Stimulated activated CD8-positive, alpha-beta memory T cell treated with anti-CD3 and anti-CD28 coated beads, Interleukin-15, amount 100 ng/mL, for 48 hours (primary cell): ENCODE results near the gene GPX4.

Experiments used
- DNase-seq, 2 donors: peaks; one replicate each; pipeline ENCODE4 v3.0.0-alpha.2; 2020; ENCODE audit warnings: low read depth in 2 of 2

Gene GPX4

DNA sequence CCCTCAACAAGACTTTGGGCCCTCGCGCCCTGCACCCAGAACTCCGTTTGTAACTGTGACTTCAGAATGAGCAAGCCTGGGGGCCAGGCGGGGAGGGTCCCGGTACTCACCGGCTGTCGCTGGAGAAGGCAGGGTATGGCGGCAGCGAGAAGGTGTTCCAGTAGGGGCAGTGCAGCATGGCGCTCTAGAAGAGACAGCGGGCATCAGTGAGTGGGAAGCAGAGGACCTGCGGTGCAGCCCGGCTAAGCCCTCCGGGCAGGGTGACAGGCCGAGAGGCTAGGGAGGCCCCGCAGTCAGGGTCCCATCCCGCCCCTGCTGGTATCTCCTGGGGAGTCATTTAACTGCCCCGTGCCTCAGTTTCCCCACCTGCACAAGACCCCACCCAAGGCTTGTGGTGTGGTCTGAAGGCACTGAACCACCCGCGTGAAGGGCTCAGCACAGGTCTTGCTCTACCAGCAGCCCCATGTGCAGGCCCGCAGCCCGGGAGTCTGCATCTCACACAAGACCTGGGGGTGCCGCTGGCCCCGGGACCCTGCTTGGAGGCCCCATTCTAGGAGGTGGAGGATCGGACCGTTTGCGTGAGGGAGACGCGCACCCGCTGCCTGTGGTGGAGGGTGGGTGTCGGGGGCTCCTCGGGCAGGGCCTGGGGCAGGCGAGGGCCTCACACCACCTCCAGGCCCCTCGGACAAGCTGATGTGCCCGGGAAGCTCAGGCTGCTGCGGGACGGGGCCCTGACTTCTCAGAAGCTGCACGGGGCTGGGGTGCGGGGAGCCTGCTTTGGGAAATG, 45.7 kb downstream of the GPX4 start:
- no peak for DNase-seq

DNA sequence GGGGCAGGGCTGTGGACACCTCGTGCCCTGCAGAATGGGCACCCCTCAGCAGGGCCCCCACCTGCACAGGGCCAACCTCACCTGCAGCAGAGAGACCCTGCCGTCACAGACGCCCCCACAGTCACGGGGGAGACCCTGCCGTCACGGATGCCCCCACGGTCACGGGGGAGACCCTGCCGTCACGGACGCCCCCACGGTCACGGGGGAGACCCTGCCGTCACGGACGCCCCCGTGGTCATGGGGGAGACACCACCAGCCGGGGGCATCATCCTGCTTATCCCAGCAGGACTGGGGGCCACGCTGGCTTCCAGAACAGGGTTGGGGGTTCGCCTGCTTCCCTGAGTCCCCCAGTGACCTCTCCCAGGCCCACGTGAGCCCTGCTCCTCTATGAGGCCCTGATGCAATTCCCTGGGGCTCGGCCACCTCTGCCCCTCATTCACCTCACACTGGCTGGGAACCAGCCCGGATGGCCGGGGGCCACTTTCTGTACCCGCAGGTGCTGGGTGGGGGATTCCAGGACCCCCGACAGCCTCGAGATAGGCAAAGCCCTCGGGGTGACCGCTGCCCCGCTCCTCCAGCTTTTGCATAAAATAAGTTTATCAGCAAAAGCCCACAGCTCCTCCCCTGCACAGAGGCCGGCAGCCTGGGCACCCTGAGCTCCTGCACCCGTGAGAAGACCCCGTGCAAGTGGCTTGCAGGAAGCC, 46.7 kb downstream of the GPX4 start:
- no peak for DNase-seq

DNA sequence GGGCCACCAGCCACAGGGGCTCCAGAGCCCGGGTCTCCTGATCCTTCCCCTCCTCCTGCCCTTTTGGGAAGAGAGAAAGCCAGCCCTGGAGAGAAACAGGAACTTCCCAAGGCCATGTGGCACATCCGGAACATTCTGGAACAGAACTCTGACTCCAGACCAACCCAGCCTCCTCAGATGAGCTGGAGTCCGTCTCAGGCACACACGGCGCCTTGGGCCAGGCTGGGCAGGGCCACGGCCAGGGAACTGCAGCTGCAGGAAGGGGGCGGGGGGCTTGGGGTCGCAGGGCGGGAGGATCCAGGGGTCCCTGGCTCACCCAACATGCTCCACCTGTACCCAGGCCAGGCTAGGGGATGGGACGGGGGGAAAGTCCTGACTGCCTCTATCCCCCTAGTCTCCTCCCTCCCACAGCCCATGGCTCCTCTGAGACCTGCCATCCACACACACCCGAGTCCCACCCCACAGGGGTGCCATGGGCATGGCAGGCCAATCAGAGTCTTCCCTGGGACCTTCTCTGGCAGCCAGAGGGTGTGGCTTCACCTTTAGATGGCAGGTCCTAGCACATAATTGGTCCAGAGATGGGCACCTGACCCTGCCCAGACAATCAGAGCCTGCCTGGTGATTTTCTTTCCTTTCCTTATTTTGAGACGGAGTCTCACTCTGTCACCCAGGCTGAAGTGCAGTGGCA, 47.4 kb downstream of the GPX4 start:
- no peak for DNase-seq

DNA sequence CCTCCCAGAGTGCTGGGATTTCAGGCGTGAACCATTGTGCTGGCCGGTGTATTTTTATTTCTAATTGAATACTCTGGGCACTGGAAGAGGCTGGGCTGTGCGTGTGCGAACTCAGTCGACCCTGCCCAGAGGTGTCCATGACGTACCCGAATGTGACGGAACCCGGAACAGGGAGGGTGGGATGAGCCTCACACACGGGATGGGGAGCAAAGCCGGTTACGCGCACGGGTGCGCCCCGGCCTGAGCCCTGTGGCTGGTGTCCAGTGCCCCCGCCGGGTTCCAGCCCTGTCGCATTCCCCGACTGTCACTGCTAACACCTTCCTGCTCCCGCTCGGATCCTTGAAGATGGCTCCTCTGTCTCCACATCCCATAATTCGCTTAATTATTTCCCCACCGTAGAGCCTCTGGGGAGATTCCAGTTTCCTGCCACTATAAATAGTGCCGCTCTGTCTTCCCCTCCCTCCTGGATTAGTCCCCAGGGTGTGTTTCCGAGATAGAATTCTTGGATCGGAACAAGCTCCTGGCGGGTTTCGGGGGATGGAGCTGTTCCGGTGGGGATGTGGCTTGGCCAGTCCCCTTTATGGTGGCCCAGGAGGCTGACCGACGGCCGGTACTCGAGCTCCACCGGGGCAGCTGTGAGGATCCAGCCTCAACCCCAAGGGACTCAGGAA, 48.3 kb downstream of the GPX4 start:
- DNase-seq: no peak

- DNase-seq: no peak
These were observed 50.3 kb downstream of the GPX4 start for GRCh38 chr19:1153891-1154730.

GRCh38 chr19:1154731-1155351, 51.0 kb downstream of the GPX4 start:
- no peak for DNase-seq

DNA sequence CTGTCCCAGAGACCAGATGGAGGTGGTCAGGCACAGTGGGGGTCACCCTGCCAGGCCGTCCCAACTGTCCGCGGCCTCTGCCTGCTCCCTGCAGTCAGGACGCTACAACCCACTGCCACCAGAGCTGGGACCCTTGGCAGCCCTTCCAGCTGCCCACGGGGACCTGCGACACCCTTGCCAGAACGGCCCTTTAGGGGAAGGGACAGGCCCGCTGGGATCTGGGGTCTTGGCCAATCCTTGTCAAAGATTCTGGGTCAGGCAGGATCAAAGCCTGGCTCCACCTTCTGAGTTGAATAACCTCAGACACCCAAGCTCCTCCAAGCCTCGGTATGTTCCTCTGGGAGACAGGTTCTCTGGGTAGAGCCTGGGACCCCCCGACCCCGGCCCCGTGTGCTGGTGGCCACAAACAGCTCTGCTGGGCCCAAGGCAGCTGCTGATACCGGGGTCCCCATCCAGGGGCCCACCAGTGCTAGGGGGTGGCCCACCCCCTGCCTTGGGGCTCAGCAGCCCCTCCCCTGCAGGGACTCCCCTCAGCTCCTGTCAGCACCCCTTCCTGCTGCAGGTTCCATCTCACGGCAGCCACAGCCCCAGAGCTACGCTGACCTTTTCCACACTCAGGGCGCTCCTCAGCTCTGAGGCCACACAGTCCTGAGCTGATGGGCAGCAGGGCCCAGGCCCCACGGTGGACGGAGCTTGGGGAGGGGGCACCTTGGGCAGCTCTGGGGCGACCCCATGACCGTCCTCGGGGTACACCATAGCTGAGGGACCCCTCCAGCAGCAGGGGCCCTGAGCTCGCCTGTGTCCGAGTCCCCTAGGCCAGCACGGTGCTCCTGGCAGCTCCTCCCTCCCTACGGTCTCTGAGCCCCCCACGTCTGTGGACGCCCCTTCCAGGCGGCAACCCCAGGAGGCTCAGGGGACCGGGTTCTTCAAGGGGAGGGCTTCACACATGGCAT, 51.8 kb downstream of the GPX4 start:
- DNase-seq: no peak
